Measurements from ENCODE around the gene LSM5.

Gene LSM5

DNA sequence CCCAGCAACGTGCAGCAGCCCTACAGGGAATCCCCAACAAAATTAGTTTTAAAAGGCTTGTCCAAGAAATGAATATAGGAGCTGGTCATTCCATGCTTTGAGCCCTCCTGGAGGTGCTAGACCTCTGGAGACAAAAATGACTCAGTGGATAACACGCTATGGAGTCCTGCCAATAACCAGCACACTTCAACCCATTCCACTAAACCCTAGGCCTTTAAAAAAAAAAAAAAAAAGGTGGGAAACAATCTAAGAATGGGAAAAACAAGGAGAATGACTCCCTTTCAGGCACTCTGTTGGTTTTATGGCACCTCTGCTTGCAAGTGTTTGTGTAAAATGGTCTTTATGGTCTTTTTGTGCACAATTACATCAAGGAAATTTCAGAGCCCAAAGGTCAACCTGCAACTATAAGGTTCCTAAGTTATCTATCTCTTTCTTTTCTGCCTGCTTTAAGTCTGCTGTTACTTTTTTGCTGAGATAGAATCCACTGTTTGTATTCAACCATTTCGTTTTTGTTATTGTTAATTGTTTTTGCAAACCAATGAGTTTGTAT lies 26.4 kb upstream of the LSM5 start:
- H3K9me3 ChIP-seq = no peaks in the 10 kb centered on the region
- no peaks in the 10 kb centered on the region for H3K27me3 ChIP-seq
- H3K4me3 ChIP-seq (ENCODE audit: low read depth in 1 of 2, low read length in 1 of 2) = no peak overlapping the region
- no peak overlapping the region for H3K27ac ChIP-seq
- H3K36me3 ChIP-seq = no peaks in the 10 kb centered on the region
- peaks cover 2 to 7% of the 10 kb centered on the region in 2 experiments for H3K4me1 ChIP-seq (ENCODE audit: control insufficient read depth in 1 of 2, insufficient read depth in 1 of 2, low read depth in 1 of 2, low read length in 1 of 2)
- no peak for TF ChIP-seq CTCF (IDR thresholded peaks at IDR 0.05)

GRCh38 chr7:32515890-32516550 lies 25.8 kb upstream of the LSM5 start:
- no peak overlapping the region for H3K4me3 ChIP-seq (ENCODE audit: low read depth in 1 of 2, low read length in 1 of 2)
- no peaks in the 10 kb centered on the region for H3K36me3 ChIP-seq
- H3K9me3 ChIP-seq = no peaks in the 10 kb centered on the region
- peak overlapping the region; percentile 45 for H3K27ac ChIP-seq
- peaks cover 2 to 7% of the 10 kb centered on the region in 2 experiments for H3K4me1 ChIP-seq (ENCODE audit: control insufficient read depth in 1 of 2, insufficient read depth in 1 of 2, low read depth in 1 of 2, low read length in 1 of 2)
- H3K27me3 ChIP-seq = no peaks in the 10 kb centered on the region
- no peak for TF ChIP-seq CTCF (IDR thresholded peaks at IDR 0.05)

GRCh38 chr7:32513210-32513609 lies 23.0 kb upstream of the LSM5 start:
- peaks cover 0 to 7% of the 10 kb centered on the region in 2 experiments for H3K4me1 ChIP-seq (ENCODE audit: control insufficient read depth in 1 of 2, insufficient read depth in 1 of 2, low read depth in 1 of 2, low read length in 1 of 2)
- H3K27me3 ChIP-seq = no peaks in the 10 kb centered on the region
- H3K4me3 ChIP-seq (ENCODE audit: low read depth in 1 of 2, low read length in 1 of 2) = no peak overlapping the region
- no peak overlapping the region for H3K27ac ChIP-seq
- TF ChIP-seq CTCF (IDR thresholded peaks at IDR 0.05) = no peak
- no peaks in the 10 kb centered on the region for H3K9me3 ChIP-seq
- H3K36me3 ChIP-seq = no peaks in the 10 kb centered on the region

DNA sequence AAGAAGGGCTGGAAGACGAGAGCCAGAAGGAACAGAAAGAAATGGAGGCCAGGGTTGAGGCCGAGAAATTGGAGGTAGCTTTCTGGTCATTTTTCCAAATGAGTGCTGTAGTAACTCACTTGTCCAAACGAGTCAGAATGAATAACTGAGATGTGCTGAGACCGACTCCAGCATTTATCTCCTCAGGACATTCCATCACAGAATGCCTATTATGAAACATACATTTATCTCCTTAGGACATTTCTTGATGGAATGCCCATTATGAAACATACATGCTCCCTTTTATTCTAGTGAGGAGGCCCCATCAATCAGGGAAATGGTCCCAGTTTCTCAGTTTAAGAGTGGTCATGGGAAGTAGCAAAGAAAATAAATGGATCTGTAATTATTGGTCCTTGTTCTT lies 21.6 kb upstream of the LSM5 start:
- Histone ChIP-seq H3K4me1 (ENCODE audit: control insufficient read depth in 1 of 2, insufficient read depth in 1 of 2, low read depth in 1 of 2, low read length in 1 of 2) (peaks cover 0 to 7% of the 10 kb centered on the region in 2 experiments), H3K9me3 (no peaks in the 10 kb centered on the region), H3K27ac (no peak overlapping the region), H3K4me3 (ENCODE audit: low read depth in 1 of 2, low read length in 1 of 2) (no peak overlapping the region), H3K36me3 (no peaks in the 10 kb centered on the region), H3K27me3 (no peaks in the 10 kb centered on the region)
- TF ChIP-seq CTCF (IDR thresholded peaks at IDR 0.05) = no peak

DNA sequence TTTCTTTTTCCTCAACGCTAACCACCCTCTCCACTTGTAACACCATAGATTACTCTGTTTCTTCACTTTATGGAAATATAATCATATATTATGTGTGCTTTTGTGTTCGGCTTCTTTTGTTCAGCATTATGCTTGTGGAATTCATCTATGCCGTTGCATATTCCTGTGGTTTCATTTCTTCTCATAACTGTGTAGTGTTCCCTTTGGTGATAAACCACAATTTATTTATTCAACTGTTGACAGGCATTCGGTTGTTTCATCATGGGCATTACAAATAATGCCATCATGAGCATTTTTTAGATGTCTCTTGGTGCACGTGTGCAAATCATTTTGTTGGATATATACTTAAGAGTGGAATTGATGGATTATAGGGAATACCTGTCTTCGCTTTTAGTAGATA lies 17.2 kb upstream of the LSM5 start:
- H3K4me3 ChIP-seq (ENCODE audit: low read depth in 1 of 2, low read length in 1 of 2) = no peak overlapping the region
- H3K27ac ChIP-seq = no peak overlapping the region
- H3K27me3 ChIP-seq = no peaks in the 10 kb centered on the region
- peaks cover 3 to 12% of the 10 kb centered on the region in 2 experiments for H3K4me1 ChIP-seq (ENCODE audit: control insufficient read depth in 1 of 2, insufficient read depth in 1 of 2, low read depth in 1 of 2, low read length in 1 of 2)
- no peaks in the 10 kb centered on the region for H3K9me3 ChIP-seq
- no peak for TF ChIP-seq CTCF (IDR thresholded peaks at IDR 0.05)
- H3K36me3 ChIP-seq = no peaks in the 10 kb centered on the region
